ENCODE results near the gene BCL10.

- TF ChIP-seq CTCF (IDR thresholded peaks at IDR 0.05) (no peak), FOXK1 (CRISPR knock-in tag; IDR thresholded peaks at IDR 0.05) (no peak), GABPB1 (CRISPR knock-in tag; IDR thresholded peaks at IDR 0.05) (no peak), NFE2L1 (CRISPR knock-in tag; IDR thresholded peaks at IDR 0.05) (no peak), ZNF121 (CRISPR knock-in tag; IDR thresholded peaks at IDR 0.05) (no peak), ERG (CRISPR knock-in tag; IDR thresholded peaks at IDR 0.05) (no peak)
- TF ChIP-seq, protein P1, sequence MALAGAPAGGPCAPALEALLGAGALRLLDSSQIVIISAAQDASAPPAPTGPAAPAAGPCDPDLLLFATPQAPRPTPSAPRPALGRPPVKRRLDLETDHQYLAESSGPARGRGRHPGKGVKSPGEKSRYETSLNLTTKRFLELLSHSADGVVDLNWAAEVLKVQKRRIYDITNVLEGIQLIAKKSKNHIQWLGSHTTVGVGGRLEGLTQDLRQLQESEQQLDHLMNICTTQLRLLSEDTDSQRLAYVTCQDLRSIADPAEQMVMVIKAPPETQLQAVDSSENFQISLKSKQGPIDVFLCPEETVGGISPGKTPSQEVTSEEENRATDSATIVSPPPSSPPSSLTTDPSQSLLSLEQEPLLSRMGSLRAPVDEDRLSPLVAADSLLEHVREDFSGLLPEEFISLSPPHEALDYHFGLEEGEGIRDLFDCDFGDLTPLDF (CRISPR knock-in tag; IDR thresholded peaks at IDR 0.05), result no peak
Measured at GRCh38 chr1:85280636-85281035, 4.2 kb upstream of the BCL10 start.

All from WTC11 (cell line).